Stimulated activated CD8-positive, alpha-beta memory T cell treated with anti-CD3 and anti-CD28 coated beads, Interleukin-12 subunit alpha, Interleukin-12 subunit beta, amount 100 ng/mL, for 1 hour (primary cell): ENCODE data around the gene TAF15.

Experiments
- DNase-seq: peaks from one replicate; pipeline ENCODE4 v3.0.0-alpha.2; 2020; ENCODE audit warnings: low read depth

TAF15 gene

DNA sequence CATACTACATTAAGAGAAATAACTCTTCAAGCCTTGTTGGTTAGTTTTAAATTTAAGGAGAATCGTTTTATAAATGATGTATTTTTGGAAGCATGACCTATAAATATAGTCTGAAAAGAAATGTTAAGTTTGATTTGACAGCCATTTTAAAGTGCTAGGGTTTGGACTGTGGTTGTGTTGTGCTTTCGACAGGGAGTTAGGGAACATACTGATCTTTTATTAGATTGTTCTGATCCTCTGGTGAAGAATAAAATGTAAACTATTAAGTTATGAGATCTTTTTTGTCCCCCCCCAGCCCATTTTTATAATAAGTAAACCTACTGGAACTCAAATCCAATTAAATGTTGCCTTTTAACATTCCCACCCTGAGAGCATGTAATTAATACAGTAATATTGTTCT lies 12.0 kb downstream of the TAF15 start:
- DNase-seq = no peak

- DNase-seq = no peak
Measured at GRCh38 chr17:35825206-35825605, 15.9 kb downstream of the TAF15 start.

DNA sequence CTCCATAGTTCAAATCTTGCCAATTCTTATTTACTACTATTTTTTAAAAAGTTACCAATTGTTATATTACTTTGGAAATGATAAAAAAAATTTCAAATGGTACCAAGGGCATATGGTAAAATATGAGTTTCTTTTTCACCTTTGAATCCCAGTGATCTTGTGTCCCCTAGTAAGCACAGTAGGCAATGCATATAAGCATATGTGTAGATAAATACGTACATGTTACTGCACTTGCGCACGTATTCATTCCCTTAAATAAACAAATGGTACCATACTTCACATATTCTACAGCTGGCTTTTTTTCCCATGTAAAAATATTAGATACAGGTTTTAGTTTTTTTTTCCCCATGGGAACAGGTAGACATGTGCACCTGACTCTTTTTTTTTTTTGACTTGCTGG lies 31.8 kb downstream of the TAF15 start:
- no peak for DNase-seq

DNA sequence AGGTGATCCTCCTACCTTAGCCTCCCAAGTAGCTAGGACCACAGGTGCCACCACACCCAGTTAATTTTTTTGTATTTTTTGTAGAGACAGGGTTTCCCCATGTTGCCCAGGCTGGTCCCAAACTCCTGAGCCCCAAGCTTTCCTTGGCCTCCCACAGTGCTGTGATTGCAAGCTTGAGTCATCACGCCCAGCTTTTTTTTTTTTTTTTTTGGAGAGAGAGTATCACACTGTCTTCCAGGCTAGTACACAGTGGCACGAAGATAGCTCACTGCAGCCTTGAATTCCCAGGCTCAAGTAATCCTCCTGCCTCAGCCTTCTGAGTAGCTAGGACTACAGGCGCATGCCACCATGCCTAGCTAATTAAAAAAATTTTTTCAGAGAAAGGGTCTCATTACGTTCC lies 32.2 kb downstream of the TAF15 start:
- no peak for DNase-seq

- no peak for DNase-seq
Measured at GRCh38 chr17:35842239-35842638, 33.0 kb downstream of the TAF15 start.

DNA sequence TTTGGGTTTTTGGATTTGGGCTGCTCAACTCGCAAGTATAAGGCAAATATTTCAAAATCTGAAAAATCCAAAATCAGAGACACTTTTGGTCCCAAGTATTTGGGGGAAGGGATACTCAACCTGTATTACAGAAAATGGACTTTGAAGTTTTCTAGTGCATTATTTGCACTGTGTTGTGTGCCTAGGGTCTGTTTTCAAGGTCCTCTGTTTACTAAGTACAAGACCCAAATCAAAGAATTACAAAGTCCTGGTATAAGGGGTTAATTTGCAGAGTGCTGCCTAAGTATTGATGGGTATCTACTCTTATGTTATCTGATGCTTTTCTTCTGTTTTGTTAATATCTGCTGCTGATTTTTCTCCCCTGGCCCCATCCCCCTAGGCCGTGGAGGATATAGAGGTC lies 34.4 kb downstream of the TAF15 start:
- no peak for DNase-seq

- DNase-seq = no peak
Measured at GRCh38 chr17:35844547-35844946, 35.3 kb downstream of the TAF15 start.

DNA sequence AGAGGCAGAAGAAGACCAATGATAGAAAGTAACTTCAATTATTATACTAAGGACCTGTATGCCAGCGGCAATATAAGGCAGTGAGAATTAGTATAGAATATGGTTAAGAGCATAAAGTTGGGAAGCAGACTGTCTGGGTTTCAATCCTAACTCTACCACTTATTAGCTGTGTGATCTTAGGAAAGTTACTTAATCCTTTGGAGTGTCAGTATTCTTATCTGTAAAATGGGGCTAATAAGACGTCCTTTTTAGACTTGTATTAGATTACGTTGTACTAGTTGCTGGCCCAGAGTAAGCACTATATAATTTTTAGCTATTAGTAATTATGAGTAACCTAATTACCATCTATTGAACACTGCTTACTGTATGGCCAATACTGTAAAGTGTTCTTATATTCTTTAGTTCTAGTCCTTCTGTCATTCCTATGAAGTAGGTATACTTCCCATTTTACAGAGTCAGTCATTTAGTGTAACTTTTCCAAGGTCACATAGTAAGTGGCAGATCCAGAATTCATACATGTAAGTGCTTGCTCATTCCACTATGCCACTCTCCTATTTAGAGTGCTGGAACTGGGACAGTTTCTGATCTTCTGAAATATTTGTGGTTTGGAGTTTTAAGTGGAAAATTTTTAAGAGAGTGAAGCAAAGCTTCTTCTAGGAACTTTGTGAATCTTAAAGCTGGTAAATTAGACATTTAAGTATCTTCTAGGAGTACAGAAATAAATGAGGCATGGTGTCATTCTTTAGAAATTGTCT lies 36.9 kb downstream of the TAF15 start:
- no peak for DNase-seq

DNA sequence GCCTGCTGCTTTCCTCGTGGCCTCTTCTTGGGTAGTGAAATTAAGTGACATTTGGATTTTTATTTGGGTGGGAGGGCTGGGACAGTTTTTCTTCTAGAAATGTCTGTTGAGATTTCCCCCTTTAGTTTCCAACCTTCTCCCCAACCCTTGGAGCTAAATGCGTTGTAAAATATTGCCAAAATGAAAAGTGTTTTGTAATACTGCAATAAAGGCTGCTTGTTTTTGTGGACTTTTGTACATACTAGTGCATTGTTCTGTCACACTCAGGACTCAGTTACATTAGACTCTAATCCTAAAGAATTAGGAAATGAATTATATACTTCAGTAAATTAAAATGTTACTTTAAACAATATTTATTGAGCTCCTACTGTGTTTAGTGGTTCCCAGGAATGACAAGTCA lies 37.7 kb downstream of the TAF15 start:
- DNase-seq = no peak

DNA sequence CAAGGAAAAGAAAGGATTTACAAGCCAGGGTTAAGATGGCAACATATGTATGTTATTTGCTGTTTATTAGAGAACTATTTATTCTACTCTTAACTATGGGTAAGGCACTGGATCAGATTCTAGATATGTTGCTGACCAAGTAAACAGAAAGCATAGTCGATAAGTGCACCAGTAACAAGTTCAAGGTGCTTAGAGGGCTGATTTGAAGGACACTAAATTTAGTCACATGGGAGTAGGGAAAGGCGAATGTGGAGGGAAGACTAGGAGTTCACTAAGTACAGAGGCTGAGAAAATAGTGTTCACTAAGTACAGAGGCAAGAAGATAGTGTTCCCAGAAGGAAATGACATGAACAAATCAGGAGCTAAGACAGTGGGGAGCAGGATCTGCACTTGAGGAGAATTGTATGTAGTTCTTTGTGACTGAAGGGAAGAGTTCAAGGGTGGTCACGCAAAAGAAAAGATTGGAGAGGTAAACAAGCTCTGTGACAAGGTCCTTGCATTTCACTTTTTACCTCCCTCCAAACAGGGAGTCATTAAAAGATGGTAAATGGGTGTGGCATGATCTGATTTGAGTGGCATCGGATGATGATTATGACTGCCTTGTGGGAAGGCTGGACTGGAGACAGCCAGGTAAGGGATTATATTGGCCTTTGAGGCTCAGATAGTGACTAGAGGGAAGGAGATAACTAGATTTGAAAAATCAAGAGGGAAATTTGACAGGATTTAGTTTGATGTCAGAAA lies 38.5 kb downstream of the TAF15 start:
- no peak for DNase-seq

GRCh38 chr17:35849469-35850348 lies 40.4 kb downstream of the TAF15 start:
- peak; percentile 39 for DNase-seq

DNA sequence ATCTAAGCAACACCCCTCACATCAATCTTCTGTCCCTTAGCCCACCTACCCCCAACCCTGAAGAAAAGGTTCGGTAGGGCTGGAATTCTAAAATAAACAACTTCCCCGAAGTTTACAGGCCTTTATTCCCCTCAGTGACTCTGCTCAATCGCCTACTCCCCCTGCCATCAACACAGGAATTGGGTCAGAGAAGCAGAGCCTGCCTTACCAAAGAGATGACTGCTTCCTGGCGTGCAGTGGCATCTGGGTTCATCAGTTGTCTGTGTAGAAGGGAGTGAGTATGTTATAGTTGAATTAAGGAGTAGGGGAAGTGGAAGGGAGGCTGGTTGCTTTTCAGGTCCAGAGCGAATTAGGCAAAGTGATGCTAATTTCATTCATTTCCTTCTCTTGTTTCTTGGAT lies 46.7 kb downstream of the TAF15 start:
- no peak for DNase-seq

GRCh38 chr17:35856603-35857002 lies 47.3 kb downstream of the TAF15 start:
- DNase-seq = no peak

DNA sequence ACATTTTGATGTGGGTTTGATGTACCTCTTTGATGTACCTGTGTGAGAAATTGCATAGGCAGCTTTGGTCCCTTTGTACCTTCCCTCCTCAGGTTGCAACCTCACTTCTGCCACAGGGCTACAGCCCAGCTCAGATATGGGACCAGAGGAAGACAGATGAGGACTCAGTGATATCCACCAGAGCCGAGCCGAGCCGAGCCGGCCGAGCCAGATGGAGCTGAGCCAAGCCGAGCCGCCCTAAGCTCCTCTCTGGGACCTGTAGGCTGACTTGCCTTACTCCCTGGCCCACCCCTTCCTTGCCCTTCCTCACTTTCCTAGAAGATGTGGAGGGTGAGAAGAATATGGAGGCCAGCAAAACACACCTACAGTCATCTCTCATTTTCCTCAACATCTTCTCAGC lies 55.6 kb downstream of the TAF15 start:
- DNase-seq = no peak

DNA sequence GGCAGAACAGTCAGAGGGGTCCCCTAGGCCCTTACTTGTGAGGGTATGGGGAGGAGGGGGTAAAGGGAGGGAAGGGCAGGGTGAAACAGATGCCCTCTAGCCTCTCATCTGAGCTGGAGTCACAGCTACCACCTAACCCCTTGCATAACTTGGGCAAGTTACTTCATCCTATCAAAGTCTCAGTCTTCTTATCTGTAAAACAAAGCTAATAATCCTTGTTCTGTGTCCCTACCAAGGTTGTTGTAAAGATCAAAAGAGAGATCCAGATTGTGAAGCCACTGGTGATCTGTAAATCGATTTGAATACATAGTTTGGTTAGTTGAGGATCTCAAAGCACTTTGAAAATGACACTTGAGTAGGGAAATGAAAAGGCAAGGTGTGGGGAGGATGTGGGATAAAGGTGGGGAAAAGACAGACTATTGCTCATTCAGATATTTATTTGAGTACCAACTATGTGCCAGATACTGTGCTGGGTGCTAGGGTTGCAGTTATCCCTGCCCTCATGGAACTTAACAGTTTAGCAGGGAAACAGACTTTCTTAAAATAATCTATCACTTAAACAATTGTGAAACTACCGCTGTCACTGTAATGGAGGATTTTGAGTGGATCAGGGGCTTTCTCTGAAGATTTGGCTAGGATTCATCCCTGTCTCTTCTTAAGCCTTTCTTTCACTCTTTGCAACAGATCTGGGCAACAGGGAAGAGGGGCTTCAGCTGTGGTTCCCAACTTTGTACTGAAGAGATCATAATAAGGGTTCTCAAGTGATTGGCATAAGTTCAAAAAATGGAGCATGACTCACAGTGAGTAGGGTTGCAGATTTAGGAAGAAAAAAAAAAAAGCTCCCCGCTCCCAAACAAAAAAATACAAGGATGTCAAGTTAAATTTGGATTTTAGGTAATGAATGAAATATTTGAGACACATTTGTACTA lies 56.4 kb downstream of the TAF15 start:
- DNase-seq = no peak

DNA sequence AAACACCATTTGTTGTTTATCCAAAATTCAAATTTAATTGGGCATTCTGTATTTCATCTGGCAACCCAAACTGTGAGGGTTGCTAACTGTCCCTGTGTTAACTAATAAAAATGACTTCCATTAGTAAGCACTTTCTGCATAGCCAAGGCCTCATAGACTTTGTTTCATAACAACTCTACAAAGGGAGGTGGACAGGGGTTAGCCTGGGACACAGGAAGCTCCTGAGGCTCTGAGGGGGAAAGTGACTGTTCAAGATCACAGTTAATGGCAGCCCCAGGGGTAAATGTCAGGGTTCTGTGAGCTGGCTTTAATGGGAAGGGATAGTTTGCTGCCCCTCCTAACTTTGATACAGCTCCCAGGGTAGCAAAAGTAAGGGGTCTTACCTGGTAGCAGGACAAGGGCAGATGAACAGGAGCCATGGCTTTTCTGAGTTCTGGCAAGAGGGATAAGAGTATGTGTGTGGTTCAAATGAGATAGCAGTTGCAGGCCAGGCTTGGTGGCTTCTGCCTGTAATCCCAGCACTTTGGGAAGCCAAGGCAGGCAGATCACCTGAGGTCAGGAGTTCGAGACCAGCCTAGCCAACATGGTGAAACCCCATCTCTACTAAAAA lies 57.2 kb downstream of the TAF15 start:
- no peak for DNase-seq

DNA sequence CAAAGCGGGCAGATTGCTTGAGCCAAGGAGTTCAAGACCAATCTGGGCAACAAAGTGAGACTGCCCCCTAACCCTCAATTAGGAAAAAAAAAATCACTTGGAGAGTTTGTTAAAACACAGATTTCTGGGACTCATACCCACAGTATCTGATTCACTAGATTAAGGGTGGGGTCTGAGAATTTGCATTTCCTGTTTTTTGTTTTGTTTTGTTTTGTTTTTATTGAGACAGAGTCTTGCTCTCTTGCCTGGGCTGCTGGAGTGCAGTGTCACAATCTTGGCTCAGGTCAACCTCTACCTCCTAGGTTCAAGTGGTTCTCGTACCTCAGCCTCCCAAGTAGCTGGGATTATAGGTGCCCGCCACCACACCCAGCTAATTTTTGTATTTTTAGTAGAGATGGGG lies 58.3 kb downstream of the TAF15 start:
- no peak for DNase-seq

GRCh38 chr17:35868737-35869136 lies 59.5 kb downstream of the TAF15 start, which contains the start of gene HEATR9:
Gene HEATR9, minus strand, starts transcription at chr17:35868891. Its CDS starts 149 bp downstream, at chr17:35868742.
- no peak for DNase-seq

GRCh38 chr17:35870906-35871819 lies 61.9 kb downstream of the TAF15 start:
- no peak for DNase-seq
